GM21723 (cell line): ENCODE results near the gene ALOX15B.
"Not testable (repeated sequence)": the region's sequence is repeated elsewhere in the genome, so short reads cannot be mapped to it uniquely, and the experiment has no call there.

Experiments used
- ATAC-seq: cut with Tn5 transposase; IDR thresholded peaks from one replicate; pipeline ENCODE4 v1.9.1; 2021; ENCODE audit warnings: mild to moderate bottlenecking, moderate library complexity; ENCODE audit not compliant: unreplicated experiment

The ALOX15B gene

DNA sequence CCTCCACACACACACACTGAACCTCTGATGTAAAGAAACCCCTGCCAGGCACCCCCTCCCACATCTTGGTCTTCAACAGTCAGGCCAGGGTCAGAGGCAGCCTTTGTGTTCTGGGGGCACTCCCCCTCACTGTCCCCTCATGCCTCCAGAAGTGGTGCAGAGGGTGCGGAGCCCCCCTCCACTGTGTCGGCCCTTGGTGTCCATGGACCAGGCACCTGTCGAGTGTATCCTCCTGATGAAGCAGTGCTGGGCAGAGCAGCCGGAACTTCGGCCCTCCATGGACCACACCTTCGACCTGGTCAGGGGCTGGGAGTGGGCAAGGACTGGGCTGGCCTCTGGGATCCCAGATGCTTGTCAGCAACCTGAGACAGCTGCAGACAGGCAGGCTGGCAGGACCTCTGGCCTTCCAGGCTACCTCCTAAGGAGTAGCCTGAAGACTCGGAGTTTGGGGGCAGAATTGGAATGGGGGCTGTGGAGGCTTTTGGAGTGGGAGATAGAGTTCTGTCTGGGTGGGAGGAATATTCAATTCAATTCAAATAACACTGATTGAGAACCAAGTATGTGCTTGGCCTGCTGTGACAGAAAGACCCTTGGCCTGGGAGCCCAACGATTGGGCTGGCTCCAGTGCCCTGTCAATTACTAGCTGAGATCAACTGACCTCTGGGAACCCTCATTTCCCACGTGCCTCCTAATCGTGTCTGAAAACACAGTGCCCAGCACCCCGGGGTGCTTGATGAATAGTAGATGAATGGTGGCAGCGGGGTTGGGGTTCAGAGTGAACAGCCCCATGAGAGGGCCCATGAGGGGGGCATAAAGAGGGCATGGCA lies 24.9 kb upstream of the ALOX15B start:
- ATAC-seq = no peak

DNA sequence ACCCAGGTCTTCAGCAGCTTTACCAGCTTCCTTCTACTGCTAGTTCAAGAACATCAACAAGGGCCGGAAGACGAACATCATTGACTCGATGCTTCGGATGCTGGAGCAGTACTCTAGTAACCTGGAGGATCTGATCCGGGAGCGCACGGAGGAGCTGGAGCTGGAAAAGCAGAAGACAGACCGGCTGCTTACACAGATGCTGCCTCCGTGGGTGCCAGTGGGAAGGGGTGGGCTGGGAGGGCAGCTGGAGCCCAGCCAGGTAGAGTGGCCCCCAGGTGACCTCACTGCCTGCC lies 24.4 kb upstream of the ALOX15B start:
- no peak for ATAC-seq

DNA sequence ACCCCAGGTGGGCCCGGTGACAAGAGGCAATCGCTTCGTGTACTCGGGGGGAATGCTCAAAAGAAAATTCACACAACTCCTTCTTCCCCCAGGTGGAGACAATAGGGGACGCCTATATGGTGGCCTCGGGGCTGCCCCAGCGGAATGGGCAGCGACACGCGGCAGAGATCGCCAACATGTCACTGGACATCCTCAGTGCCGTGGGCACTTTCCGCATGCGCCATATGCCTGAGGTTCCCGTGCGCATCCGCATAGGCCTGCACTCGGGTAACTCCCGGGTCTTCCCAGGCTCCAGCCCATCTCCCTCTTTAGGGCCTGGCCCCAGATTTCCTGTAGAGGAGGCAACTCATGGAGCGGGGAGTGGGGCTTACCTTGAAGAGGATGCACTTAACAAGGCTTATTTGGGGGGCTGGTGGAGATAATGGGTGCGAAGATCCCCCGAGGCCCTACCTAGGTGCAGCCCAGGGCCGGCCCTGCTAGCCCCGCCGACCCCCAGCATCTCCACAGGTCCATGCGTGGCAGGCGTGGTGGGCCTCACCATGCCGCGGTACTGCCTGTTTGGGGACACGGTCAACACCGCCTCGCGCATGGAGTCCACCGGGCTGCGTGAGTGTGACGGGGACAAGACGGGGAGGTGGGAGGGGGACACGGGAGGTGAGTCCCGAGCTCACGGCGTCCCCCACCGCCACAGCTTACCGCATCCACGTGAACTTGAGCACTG lies 23.5 kb upstream of the ALOX15B start:
- ATAC-seq = no peak

DNA sequence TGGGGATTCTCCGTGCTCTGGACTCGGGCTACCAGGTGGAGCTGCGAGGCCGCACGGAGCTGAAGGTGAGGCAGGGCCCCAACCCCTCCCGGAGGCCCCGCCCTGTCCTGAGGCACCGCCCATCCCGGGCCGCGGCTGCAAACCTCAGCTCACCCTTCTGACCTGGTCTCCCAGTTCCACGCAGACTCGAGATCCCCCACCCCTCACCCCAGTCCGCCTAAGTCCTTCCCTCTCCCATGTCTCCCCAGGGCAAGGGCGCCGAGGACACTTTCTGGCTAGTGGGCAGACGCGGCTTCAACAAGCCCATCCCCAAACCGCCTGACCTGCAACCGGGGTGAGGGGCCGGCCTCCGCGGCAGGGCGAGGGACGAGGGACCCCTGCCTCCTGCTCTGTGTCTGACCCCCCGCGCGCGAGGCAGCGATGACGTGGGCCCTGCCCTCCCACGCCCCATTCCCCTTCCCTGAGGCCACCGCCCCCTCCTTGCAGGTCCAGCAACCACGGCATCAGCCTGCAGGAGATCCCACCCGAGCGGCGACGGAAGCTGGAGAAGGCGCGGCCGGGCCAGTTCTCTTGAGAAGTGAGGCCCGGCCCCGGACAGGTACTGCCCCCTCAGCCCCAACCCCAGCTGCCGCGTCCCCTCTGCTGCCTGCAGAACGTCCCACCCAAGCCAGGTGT lies 22.8 kb upstream of the ALOX15B start:
- ATAC-seq = no peak

DNA sequence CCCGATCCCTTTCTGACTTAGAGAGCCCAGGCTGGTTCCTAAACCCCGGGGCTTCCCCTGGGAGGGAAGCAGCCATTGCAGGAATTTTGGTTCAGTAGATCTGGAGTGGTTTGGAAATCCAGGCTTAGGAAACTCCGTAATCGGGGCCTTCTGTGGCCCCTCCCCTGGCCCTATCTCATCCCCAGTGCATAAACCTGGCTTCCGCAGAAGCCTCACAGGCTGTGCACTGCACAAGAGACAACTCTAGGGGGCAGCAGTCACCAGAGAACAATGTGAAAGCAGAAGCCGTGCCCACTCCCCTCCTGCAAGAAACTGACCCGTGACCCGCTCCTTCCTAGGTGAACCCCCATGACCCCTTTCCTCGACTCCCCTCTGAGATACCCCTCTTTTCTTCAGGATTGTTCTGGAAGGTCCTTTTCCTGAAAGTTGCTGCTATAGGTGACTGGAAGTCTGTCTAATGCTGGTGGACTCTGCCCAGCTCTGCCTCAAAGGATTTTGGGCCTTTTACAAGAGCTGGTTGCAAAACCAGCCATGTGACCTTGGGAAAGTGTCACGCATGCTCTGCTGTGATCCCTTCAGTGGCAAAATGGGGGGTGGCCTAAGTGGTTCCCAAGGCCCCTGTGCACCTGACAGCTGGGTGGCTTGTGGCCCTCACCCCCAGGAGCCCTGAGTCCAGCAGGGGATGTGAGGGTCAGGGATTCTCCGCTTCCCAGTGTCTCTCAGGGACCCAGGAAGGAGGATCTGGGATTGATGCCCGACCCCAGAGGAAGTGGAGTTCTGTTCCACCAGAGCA lies 22.0 kb upstream of the ALOX15B start:
- ATAC-seq = no peak

DNA sequence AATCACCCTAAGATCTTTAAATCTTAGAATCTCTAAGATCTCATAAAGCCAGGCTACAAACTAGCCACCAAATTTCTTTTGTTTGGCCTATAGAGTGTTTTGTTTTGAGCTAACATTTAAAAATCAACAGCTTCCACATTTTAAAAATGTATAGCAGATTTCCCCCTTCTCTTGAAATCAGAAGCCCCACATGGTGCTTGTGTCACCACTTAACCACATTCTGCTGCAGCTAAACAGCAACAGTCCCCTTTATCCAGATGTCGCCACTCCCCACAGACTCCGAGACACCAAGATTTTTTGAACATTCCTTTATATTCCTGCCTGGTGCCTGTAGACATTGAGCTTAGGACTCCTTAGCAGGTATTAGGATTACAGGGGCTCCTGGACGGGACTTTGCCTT lies 20.4 kb upstream of the ALOX15B start:
- ATAC-seq = no peak

DNA sequence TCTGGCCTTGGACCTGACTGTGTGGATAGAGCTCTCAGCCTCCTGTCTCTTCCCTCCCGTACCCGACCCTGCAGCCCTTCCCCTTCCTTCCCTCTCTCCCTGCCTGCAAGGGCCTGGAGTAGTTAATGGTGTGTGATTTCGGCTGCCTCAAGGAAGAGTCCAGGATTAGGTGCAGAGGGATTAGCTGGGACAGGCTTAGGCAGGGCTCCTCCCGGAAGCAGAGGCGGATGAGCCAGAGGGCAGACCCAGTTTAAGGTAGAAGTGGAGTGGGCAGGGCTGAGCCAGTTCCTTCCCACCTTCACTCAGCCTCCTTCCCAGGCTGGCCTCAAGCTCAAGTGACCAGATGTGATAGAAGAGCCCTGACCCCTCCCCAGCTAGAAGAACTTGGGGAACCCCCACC lies 19.7 kb upstream of the ALOX15B start:
- ATAC-seq = no peak

DNA sequence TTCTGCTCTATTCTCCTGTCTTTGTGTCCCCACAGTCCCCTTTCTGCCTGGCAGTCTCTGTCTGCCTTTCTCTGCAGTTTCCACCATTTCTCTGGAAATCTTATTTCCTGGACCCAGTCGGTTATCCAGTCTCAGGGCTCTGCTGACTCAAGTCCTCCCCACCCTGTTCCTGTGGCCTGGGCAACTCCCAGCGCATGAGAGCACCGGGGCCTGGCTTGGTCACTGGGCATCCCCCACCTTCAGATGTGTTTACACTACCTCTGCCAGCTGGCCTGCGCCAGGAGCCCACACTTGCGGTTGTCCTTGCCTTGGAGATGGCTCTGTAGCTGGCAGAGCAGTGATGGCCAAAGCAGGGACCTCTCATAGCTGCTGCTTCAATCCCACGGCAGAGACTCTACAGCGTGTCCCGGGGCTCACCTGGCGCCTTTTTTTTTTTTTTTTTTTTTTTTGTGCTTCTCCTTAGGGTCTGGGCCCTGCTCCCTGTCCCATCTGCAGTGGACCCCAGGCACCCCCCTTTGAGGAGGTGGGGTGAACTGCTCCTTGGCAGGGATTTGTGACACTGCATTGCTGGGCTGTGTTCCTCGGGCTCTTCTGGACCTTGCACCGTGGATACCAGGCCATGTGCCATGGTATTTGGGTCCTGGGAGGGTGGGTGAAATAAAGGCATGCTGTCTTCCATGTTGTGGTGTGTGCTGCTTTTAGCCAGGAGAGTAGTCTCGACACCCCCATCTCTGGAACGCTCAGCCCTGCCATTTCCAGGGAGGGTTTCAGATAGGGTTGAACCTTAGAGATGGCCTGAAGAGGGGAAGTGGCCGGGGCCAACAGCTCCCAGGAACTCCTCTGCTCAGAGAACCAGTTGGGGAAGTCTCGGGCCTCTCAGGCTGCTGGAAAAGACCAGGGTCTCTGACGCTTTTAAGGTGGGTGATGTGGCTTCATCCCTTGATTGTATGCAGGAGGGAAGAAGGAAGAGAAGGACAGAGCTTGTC lies 18.9 kb upstream of the ALOX15B start:
- ATAC-seq = no peak

DNA sequence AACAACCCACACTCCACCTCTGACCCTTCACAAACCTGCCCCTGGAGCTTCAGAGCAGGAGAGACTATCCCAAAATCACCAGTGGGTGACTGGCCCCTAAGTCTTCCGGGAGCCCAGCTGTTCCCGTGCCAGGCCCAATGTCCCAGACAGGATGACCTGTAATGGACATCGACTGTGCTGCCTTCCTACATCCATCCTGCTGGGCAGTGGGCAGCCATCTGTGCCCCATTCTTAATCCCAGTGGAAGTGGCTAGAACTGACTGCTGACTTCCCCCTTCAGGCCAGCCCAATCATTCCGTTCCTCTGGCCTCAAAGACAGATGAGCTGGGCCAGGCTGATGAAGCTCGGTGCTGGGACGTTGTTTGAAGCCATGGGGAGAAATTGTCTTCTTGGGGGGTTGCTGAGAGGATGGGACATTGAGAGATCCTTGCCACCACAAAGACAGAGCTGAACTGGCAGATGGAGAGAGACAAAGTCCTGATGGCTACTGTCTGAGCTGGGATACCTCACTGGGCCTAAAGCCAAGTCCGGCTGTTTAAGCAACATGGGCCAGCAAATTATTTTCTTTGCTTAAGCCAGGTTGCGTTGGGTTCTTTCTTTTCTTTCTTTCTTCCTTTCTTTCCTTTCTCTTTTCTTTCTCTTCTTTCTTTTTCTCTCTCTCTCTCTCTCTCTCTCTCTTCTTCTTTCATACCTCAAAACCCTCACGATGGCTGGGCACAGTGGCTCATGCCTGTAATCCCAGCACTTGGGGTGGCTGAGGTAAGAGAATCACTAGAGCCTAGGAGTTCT lies 17.9 kb upstream of the ALOX15B start:
- no peak for ATAC-seq

DNA sequence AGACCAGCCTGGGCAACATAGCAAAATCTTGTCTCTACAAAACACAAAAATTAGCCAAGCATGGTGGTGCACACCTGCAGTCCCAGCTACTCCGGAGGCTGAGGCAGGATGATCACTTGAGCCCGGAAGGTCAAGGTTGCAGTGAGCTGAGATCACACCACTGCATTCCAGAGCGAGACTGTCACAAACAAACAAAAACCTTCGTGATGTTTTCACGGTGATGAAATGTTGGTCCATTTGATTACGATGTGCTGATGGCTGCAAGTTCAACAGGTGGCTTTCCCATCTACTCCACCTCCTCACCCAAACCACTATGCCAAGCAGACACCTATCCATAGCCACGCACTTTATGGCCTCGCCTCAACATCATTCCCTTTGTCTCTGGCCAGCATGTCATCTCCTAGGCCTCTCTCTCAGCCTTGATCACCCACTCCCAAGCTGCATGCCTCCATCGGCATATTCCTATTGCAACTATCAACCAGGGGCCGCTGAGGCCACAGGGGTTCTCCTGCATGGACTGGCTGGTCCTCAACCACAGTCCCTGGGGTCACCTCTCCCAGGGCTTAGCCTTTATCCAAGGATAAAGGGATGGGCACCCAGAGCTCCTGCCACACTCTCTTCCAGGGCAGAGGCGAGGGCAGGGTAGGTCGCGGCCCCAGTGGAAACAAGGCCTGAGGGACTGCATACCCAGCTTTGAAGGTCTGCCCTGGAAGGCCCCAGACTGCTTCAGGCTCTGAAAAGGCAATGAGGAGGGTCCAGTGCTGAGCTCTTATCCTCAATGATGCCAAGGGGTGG lies 17.1 kb upstream of the ALOX15B start:
- no peak for ATAC-seq

DNA sequence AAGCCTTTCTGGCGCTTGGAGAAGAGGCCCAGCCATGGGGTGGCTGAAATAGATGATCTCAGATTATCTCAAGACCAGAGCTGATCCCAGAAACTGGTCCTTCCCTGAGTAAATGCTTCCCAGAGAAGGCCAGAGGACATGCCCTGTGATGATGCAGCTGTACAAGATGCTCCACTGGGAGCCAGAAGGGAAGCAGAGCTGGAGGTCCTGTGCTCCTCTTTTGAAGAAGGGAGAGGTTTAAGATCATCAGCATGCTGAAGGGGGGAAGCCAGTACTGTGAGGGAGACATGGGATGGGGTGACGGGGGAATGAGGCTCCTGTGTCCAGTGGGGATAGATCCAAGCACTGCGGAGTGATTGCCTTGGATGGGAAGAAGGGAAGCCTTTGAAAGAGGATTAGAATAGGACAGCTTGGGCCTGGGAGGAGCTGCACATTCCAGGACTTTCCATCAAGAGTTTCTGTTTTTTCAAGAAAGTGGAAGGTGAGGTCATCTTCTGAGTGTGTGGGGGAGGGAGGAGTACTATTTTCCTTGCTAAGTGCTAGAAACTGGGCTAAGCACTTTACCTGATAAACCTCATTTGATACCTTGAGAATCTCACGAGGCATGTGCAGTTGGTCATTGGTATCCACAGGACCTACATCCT lies 16.4 kb upstream of the ALOX15B start:
- no peak for ATAC-seq

DNA sequence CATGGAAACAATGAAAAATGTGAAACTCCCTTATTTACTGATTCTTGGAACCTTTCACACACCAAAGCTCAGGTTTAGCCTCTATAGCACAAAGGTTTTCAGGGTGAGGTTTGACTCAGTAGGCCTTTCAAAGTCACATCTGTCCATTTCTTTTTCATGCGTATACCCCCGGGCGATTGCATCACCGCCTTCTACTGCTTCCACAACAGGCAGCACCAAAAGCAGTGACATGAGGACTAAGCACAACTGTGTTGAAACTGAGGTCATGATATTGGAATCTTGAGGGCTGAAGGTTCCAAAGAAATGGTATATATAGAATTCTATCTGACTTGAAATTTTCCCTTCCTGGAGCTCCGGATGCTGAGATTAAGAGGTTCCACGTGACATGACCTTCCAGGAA lies 14.7 kb upstream of the ALOX15B start:
- not testable (repeated sequence) for ATAC-seq

DNA sequence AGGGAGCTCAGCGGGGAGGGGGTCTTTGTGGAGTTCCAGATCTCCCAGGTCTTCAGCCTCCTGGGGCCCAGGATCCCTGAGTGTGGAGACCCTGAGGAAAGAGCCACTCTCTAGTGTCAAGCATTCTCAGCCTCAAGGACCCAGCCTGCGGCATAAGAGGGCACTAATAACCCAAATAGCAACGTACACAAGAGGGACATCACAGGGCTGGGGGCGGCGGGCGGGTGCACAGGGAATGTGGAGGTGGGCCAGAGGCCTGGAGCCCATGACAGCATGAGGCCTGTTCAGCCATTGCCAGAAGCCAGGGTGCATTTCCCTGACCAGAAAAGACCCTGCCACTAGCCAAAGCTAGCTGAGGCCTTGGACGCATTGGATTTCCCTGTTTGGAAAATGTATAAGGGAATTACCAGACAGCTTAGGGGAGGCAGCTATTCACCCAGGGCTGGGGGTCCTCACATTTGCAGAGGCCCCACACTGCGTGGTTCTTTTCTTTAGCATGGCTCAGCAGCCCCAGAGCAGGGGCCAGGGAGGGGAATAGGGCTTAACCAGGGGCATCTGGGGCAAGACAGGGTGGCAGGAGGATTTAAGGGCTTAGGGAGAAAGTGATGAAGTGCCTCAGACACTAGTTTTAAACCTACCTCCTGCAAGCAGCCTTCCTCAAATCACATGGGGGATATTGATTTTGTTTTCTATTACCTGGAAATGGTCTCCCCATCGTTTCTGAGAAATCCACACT lies 13.5 kb upstream of the ALOX15B start:
- no peak for ATAC-seq

DNA sequence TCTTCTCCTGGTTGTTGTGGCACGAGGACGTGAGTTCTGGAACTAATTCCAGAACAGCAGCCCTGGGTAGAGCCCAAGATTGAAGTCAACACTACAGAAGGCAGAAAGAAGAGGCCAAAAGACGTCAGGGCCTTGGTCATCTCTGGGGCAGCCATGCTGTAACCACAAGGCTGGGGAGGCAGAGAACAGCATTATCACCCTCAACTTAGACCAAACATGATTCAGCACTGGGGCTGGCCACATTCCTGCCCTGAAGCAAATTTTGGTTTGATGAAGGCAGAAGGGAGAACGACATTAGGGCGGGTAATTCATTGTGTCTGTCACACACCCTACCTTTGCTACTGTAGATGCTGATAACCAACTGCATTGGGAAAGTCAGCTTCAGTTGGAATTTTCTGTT lies 9.7 kb upstream of the ALOX15B start:
- no peak for ATAC-seq

DNA sequence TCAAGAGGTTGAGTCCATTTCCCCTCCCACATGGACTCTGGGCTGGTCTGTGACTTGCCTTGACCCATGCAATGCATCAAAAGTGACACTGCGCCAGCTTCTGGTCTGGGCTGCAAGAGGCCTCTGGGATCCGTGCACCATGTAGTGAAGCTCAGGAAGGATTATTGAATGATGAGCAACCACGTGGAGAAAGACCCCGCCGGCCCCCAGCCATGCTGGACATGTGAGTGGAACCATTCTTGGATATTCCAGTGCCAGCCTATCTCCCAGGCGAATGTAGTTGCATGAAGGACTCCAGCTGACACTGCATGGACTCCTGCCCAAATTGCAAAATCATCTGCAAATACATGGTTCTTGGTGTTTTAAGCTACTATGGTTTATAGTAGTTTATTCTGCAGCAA lies 7.6 kb upstream of the ALOX15B start:
- no peak for ATAC-seq

DNA sequence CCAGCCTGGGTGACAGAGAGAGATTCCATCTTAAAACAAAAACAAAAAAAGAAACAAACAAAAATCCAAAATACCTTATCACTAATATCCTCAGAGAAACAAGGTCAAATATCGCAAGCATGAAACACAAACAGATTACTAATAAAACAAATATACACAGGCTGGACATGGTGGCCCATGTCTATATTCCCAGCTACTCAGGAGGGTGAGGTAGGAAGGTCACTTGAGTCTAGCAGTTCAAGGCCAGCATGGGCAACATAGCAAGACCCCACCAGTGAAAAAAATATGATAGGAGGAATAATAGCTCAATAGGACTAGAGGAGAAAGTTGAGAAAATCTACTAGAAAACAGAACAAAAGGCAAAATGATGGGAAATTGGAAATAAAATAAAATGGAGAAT lies 6.9 kb upstream of the ALOX15B start:
- no peak for ATAC-seq

DNA sequence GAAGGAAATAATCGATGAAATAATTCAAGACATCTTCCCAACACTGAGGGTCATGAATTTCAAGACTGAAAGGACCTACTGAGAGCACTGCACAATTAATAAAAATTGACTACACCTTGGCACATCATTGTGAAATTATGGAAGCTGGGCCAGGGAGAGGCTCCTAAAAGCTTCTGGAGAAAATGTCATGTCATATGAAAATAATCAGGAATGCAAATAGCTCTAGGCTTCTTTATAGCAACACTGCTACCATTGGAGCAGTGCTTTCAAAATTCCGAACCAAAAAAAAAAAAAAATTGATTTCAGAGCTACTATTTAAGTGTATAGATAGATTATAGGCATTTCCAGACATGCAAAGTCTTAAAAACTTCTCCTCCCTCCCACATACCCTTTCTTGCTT lies 6.4 kb upstream of the ALOX15B start:
- no peak for ATAC-seq
